Gastrocnemius medialis (tissue), 4 donors: ENCODE data around the gene MGST2.

Experiments
- POLR2A ChIP-seq, 2 donors: fragments of 450-650 bp; IDR thresholded peaks; one replicate each; pipeline ENCODE4 v1.6.1; 2017; ENCODE audit warnings: antibody characterized with exemption in 2 of 2, mild to moderate bottlenecking in 2 of 2, moderate library complexity in 2 of 2
- TF ChIP-seq, protein P1 (sequence below), 5 experiments: fragments of 450-650 bp in 3 of 5; fragments of 200-600 bp in 2 of 5; sonication (generic) in 2 of 5; IDR thresholded peaks in 4 of 5; conservative IDR thresholded peaks in 1 of 5; 1 replicate in 4 of 5; 2 replicates in 1 of 5; pipeline ENCODE4 v1.5.1; 2016 to 2019; ENCODE audit warnings: antibody characterized with exemption in 5 of 5, mild to moderate bottlenecking in 3 of 5, moderate library complexity in 3 of 5

DNA sequence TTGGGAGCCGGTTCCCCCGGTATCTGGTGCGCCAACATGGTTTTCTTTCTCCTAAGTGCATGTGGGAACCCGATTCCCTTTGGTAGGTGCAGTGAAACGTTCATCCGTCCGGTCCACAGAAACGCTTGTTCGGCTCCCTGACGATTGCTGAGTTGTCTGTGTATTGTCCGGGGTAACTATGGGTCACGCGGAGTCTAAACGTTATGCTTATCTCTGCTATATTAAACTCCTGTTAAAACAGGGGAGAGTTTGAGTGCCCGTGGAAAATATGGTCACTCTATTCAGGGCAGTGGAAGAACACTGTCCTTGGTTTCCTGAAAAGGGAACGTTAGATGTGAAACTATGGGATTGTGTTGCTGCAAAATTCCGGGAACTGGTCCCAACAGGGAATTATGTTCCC is 32.4 kb upstream of the MGST2 start:
- TF ChIP-seq, protein P1, sequence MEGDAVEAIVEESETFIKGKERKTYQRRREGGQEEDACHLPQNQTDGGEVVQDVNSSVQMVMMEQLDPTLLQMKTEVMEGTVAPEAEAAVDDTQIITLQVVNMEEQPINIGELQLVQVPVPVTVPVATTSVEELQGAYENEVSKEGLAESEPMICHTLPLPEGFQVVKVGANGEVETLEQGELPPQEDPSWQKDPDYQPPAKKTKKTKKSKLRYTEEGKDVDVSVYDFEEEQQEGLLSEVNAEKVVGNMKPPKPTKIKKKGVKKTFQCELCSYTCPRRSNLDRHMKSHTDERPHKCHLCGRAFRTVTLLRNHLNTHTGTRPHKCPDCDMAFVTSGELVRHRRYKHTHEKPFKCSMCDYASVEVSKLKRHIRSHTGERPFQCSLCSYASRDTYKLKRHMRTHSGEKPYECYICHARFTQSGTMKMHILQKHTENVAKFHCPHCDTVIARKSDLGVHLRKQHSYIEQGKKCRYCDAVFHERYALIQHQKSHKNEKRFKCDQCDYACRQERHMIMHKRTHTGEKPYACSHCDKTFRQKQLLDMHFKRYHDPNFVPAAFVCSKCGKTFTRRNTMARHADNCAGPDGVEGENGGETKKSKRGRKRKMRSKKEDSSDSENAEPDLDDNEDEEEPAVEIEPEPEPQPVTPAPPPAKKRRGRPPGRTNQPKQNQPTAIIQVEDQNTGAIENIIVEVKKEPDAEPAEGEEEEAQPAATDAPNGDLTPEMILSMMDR (IDR thresholded peaks at IDR 0.05 in 4 of 5, conservative IDR thresholded peaks at IDR 0.05 in 1 of 5) = no peak
- no peak for TF ChIP-seq POLR2A (IDR thresholded peaks at IDR 0.05)
